ENCODE results near the gene NELL1.
A peak's percentile ranks its signal among the peaks of the same experiment; 100 is the strongest.

The NELL1 gene

DNA sequence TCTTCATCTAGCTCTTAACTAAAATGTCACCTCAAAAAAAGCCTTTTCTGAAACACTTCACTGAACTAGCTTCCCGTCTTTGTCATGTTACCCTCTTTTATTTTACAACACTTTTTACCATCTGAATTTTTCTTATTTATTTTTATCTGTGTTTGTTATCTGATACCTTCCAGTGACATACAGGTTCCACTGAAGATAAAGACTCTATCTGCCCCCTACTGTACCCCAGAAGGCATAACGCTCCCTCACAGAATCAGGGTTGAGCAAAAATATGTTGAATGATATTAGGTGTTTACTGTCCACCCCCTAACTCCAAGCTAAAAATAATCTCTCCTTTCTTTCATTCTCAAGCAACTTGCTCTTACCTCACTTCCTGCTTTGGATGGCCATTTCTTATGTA, 654.2 kb downstream of the NELL1 start (continued):
- TF ChIP-seq, protein P1, sequence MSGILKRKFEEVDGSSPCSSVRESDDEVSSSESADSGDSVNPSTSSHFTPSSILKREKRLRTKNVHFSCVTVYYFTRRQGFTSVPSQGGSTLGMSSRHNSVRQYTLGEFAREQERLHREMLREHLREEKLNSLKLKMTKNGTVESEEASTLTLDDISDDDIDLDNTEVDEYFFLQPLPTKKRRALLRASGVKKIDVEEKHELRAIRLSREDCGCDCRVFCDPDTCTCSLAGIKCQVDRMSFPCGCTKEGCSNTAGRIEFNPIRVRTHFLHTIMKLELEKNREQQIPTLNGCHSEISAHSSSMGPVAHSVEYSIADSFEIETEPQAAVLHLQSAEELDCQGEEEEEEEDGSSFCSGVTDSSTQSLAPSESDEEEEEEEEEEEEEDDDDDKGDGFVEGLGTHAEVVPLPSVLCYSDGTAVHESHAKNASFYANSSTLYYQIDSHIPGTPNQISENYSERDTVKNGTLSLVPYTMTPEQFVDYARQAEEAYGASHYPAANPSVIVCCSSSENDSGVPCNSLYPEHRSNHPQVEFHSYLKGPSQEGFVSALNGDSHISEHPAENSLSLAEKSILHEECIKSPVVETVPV (CRISPR knock-in tag; IDR thresholded peaks at IDR 0.05) = no peak
- TF ChIP-seq ZFP3 (CRISPR knock-in tag; IDR thresholded peaks at IDR 0.05) (no peak), ZC3H10 (CRISPR knock-in tag; IDR thresholded peaks at IDR 0.05) (no peak), ZFP30 (CRISPR knock-in tag; IDR thresholded peaks at IDR 0.05) (no peak), PPARA (CRISPR knock-in tag; IDR thresholded peaks at IDR 0.05; ENCODE audit: borderline replicate concordance) (no peak), TCF4 (CRISPR knock-in tag; IDR thresholded peaks at IDR 0.05; ENCODE audit: borderline replicate concordance) (no peak), SNAI2 (CRISPR knock-in tag; IDR thresholded peaks at IDR 0.05) (no peak), OSR1 (CRISPR knock-in tag; IDR thresholded peaks at IDR 0.05) (no peak), CSDC2 (CRISPR knock-in tag; IDR thresholded peaks at IDR 0.05) (no peak), TOX (CRISPR knock-in tag; IDR thresholded peaks at IDR 0.05; ENCODE audit: borderline replicate concordance) (no peak), ARNTL (CRISPR knock-in tag; IDR thresholded peaks at IDR 0.05; ENCODE audit: borderline replicate concordance, low read depth) (no peak)
- TF ChIP-seq, protein P2, sequence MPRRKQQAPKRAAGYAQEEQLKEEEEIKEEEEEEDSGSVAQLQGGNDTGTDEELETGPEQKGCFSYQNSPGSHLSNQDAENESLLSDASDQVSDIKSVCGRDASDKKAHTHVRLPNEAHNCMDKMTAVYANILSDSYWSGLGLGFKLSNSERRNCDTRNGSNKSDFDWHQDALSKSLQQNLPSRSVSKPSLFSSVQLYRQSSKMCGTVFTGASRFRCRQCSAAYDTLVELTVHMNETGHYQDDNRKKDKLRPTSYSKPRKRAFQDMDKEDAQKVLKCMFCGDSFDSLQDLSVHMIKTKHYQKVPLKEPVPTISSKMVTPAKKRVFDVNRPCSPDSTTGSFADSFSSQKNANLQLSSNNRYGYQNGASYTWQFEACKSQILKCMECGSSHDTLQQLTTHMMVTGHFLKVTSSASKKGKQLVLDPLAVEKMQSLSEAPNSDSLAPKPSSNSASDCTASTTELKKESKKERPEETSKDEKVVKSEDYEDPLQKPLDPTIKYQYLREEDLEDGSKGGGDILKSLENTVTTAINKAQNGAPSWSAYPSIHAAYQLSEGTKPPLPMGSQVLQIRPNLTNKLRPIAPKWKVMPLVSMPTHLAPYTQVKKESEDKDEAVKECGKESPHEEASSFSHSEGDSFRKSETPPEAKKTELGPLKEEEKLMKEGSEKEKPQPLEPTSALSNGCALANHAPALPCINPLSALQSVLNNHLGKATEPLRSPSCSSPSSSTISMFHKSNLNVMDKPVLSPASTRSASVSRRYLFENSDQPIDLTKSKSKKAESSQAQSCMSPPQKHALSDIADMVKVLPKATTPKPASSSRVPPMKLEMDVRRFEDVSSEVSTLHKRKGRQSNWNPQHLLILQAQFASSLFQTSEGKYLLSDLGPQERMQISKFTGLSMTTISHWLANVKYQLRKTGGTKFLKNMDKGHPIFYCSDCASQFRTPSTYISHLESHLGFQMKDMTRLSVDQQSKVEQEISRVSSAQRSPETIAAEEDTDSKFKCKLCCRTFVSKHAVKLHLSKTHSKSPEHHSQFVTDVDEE (CRISPR knock-in tag; IDR thresholded peaks at IDR 0.05) = no peak

DNA sequence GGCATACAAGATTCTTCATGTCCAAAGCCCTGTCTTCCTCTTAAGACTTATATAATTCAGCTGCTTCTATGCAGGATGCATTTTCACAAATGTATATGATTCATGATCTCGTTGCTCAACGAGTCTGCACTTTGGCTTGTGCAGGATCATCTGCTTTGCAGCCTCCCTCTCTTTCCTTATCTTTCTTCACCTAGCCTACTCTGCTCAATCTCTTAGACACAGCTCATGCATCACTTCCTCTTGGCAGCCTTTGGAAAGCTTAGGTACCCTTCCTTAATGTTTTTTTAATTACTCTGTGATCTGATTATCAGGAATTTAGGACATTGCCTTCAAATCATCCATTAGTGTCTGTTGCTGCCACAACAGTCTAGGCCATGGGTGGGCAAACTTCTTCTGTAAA, 673.8 kb downstream of the NELL1 start:
- no peak for ATAC-seq
- TF ChIP-seq TCF4 (CRISPR knock-in tag; IDR thresholded peaks at IDR 0.05; ENCODE audit: borderline replicate concordance) (peak; percentile 40; the same call in 1 of the 2 replicates), PPARA (CRISPR knock-in tag; IDR thresholded peaks at IDR 0.05; ENCODE audit: borderline replicate concordance) (no peak)

DNA sequence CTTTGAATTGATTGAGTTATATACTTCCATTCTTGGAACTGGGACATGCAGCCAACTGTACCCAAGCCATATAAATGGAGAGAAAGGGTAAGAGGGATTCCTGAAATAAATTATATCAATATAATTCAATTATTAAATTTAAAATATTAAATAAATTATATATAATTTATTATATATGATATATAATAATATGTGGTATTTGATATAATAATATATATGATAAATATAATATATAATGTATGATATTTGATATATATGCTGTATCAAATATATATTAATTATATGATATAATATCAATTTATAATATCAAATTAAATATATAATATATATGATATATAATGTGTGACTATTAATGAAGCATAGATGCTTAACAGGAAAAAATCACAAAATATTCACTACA, 677.0 kb downstream of the NELL1 start:
- TF ChIP-seq ZC3H10 (CRISPR knock-in tag; IDR thresholded peaks at IDR 0.05) = no peak
- no peak for TF ChIP-seq ESRRG (CRISPR knock-in tag; IDR thresholded peaks at IDR 0.05)
- TF ChIP-seq BACH2 (CRISPR knock-in tag; IDR thresholded peaks at IDR 0.05; ENCODE audit: borderline replicate concordance) = no peak
- TF ChIP-seq ZNF70 (CRISPR knock-in tag; IDR thresholded peaks at IDR 0.05) = no peak
- no peak for TF ChIP-seq TOX (CRISPR knock-in tag; IDR thresholded peaks at IDR 0.05; ENCODE audit: borderline replicate concordance)
- TF ChIP-seq, protein P1 (CRISPR knock-in tag; IDR thresholded peaks at IDR 0.05) = no peak
- TF ChIP-seq GLIS3 (CRISPR knock-in tag; IDR thresholded peaks at IDR 0.05) = no peak
- no peak for TF ChIP-seq ZFP30 (CRISPR knock-in tag; IDR thresholded peaks at IDR 0.05)
- no peak for TF ChIP-seq ZNF565 (CRISPR knock-in tag; conservative IDR thresholded peaks at IDR 0.05; ENCODE audit: low read depth)
- no peak for TF ChIP-seq ARNTL (CRISPR knock-in tag; IDR thresholded peaks at IDR 0.05; ENCODE audit: borderline replicate concordance, low read depth)
- TF ChIP-seq TCF4 (CRISPR knock-in tag; IDR thresholded peaks at IDR 0.05; ENCODE audit: borderline replicate concordance) = no peak
- no peak for TF ChIP-seq ZNF8 (CRISPR knock-in tag; IDR thresholded peaks at IDR 0.05)
- ATAC-seq = no peak

DNA sequence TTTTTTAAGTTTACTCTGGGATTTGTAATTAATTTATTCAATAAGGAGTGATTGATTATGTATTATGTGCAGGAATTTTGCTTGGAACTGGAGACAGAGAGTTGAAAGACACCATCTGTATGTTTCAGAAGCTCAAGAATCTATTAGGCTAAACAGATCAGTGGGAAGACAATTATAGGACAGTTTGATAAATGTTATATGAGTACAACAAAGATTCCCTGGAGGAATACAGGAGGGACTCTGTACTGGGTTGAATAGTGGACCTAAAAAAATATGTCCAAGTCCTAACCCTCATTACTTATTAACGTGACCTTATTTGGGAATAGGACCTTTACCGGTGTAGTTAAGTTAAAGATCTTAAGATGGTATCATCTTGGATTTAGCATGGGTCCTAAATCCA, 681.2 kb downstream of the NELL1 start:
- ATAC-seq = no peak
- TF ChIP-seq GLIS3 (CRISPR knock-in tag; IDR thresholded peaks at IDR 0.05) (no peak), OSR1 (CRISPR knock-in tag; IDR thresholded peaks at IDR 0.05) (no peak), ARNTL (CRISPR knock-in tag; IDR thresholded peaks at IDR 0.05; ENCODE audit: borderline replicate concordance, low read depth) (no peak), TCF4 (CRISPR knock-in tag; IDR thresholded peaks at IDR 0.05; ENCODE audit: borderline replicate concordance) (no peak), ISL1 (CRISPR knock-in tag; IDR thresholded peaks at IDR 0.05) (no peak), SNAI2 (CRISPR knock-in tag; IDR thresholded peaks at IDR 0.05) (no peak), ZFP3 (CRISPR knock-in tag; IDR thresholded peaks at IDR 0.05) (no peak), TOX (CRISPR knock-in tag; IDR thresholded peaks at IDR 0.05; ENCODE audit: borderline replicate concordance) (no peak), ZC3H10 (CRISPR knock-in tag; IDR thresholded peaks at IDR 0.05) (no peak), ZNF8 (CRISPR knock-in tag; IDR thresholded peaks at IDR 0.05) (no peak), RARB (CRISPR knock-in tag; IDR thresholded peaks at IDR 0.05) (no peak)
- TF ChIP-seq, protein P2 (CRISPR knock-in tag; IDR thresholded peaks at IDR 0.05) = no peak
- TF ChIP-seq, protein P3, sequence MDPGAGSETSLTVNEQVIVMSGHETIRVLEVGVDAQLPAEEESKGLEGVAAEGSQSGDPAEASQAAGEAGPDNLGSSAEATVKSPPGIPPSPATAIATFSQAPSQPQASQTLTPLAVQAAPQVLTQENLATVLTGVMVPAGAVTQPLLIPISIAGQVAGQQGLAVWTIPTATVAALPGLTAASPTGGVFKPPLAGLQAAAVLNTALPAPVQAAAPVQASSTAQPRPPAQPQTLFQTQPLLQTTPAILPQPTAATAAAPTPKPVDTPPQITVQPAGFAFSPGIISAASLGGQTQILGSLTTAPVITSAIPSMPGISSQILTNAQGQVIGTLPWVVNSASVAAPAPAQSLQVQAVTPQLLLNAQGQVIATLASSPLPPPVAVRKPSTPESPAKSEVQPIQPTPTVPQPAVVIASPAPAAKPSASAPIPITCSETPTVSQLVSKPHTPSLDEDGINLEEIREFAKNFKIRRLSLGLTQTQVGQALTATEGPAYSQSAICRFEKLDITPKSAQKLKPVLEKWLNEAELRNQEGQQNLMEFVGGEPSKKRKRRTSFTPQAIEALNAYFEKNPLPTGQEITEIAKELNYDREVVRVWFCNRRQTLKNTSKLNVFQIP (CRISPR knock-in tag; IDR thresholded peaks at IDR 0.05; ENCODE audit: borderline replicate concordance, low read depth) = no peak
- TF ChIP-seq, protein P1 (CRISPR knock-in tag; IDR thresholded peaks at IDR 0.05) = no peak
- TF ChIP-seq, protein P4, sequence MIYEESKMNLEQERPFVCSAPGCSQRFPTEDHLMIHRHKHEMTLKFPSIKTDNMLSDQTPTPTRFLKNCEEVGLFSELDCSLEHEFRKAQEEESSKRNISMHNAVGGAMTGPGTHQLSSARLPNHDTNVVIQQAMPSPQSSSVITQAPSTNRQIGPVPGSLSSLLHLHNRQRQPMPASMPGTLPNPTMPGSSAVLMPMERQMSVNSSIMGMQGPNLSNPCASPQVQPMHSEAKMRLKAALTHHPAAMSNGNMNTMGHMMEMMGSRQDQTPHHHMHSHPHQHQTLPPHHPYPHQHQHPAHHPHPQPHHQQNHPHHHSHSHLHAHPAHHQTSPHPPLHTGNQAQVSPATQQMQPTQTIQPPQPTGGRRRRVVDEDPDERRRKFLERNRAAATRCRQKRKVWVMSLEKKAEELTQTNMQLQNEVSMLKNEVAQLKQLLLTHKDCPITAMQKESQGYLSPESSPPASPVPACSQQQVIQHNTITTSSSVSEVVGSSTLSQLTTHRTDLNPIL (CRISPR knock-in tag; IDR thresholded peaks at IDR 0.05; ENCODE audit: low read depth) = no peak

All from SK-N-SH treated with all-trans-retinoic acid at 6 μM for 48 hours (cell line).